Kidney (tissue), 14 donors: ENCODE data around the gene BBC3. TPM values are rescaled to one million over a fixed set of nuclear protein-coding genes. Genes with fewer than 3 reads are reported as not detected.

Experiments
- DNase-seq, 5 donors: peaks; one replicate each; pipeline ENCODE4 v3.0.0-alpha.2; 2013 to 2020
- FAIRE-seq: peaks from 2 replicates; lab custom pipeline; 2012; peaks lifted over from hg19 to GRCh38; lab: Jason Lieb, UNC
- H3K27ac ChIP-seq, 2 donors: one replicate each; pipeline ENCODE4 v1.7.0; 2013; ENCODE audit warnings: low read depth in 2 of 2, low read length in 2 of 2, inconsistent platforms in 1 of 2
- H3K27me3 ChIP-seq: one replicate; pipeline ENCODE4 v1.7.1; 2013; ENCODE audit warnings: low read length, inconsistent platforms; ENCODE audit not compliant: control insufficient read depth, insufficient read depth
- H3K36me3 ChIP-seq, 3 donors: one replicate each; pipeline versions ENCODE4 v1.7.0 to v1.7.1; 2013; ENCODE audit warnings: low read length in 3 of 3, control low read depth in 1 of 3, inconsistent platforms in 1 of 3; ENCODE audit not compliant: insufficient read depth in 3 of 3, control insufficient read depth in 2 of 3
- H3K4me1 ChIP-seq, 3 donors: one replicate each; pipeline versions ENCODE4 v1.7.0 to v1.7.1; 2013; ENCODE audit warnings: low read length in 3 of 3, inconsistent platforms in 1 of 3, low read depth in 1 of 3; ENCODE audit not compliant: control insufficient read depth in 2 of 3, insufficient read depth in 2 of 3
- H3K4me3 ChIP-seq, 3 donors: one replicate each; pipeline versions ENCODE4 v1.7.0 to v1.8.1; 2013; ENCODE audit warnings: low read length in 3 of 3, control low read depth in 1 of 3, inconsistent platforms in 1 of 3
- H3K9ac ChIP-seq, 3 donors: one replicate each; pipeline versions ENCODE4 v1.7.0 to v1.7.1; 2013; ENCODE audit warnings: low read length in 3 of 3, control low read depth in 1 of 3, inconsistent platforms in 1 of 3
- H3K9me3 ChIP-seq, 3 donors: one replicate each; pipeline versions ENCODE4 v1.7.0 to v1.7.1; 2013; ENCODE audit warnings: low read length in 3 of 3, control low read depth in 1 of 3, inconsistent platforms in 1 of 3; ENCODE audit not compliant: control insufficient read depth in 2 of 3, insufficient read depth in 1 of 3
- CTCF ChIP-seq: IDR thresholded peaks from 3 replicates; pipeline ENCODE4 v1.5.1; 2012; ENCODE audit warnings: mild to moderate bottlenecking, moderate library complexity, borderline replicate concordance; ENCODE audit not compliant: insufficient read depth; ENCODE audit errors: extremely low read depth
- intact Hi-C: fragments of 100-400 bp; cut with DNase I; formaldehyde crosslinking; loops from one replicate; pipeline ENCODE4 v1.11.1; 2022
- polyA plus RNA-seq: library from polyadenylated mRNA; stranded (reverse); fragments of 350-450 nt; fragmentation: Illumina TruSeq; extraction: RNeasy Lipid Tissue Mini Kit (QIAGEN cat#74804); gene quantifications from one replicate; pipeline ENCODE4 v1.2.3, GENCODE V29; 2014; ENCODE audit warnings: low read depth, low replicate concordance; ENCODE audit not compliant: insufficient read depth
- total RNA-seq: library from RNA; stranded (reverse); fragmentation: NEBNext Ultra II Directional; extraction: Animal tissue kit (Norgen Biotek cat#: 25700); gene quantifications from one replicate; pipeline ENCODE4 v1.2.1, GENCODE V29; 2021
- donor health status: control.
- donor health status: control.
- donor health status: control.
- donor health status: control.
- donor health status: control.
- donor health status: DM: yes; HTN: yes; CAD: no.
- donor health status: Normal renal cell carcinoma (clear cell type).

BBC3 gene
- total and polyA plus RNA-seq, 2 donors from 2014 or later = 3.2 to 14.2 TPM

DNA sequence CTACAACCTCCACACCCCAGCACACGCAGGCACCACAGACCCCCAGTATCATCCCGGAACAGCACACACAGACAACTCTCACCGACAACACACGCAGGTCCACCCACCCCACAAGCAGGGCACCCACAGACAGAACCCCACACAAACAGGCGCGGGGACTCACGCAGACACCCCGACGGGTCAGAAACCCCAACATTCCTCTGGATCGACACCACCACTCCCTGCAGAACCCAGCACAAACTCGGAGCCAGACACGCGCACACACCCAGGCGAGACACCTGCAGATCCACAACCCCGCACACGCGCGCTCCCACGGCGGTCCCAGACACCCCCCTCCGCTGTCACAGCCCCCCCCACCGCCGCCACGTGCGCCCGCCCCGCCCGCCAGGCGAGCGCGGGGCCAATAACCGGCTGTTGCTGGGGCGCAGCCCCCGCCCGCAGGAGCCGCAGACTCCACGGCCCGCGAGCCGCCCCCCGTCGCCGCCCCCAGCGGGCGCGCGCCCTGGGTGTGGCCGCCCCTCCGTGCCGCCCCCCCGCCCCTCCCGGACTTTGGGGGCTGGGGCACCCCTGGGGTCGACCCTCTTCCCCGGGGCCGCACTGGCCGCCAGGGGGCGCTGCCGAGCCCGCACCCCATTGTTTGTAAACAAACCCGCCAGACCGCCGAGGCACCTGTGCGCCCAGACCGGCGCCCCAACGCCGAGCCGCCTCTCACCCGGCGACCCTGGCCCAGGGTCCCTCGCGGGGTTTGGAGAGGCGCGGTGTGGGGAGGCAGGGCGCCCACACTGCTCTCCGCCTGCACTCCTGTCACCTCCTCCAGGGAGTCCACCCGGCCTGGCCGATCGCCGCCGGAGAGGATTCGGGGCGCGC is 712 bp downstream of the BBC3 start:
- peak overlapping the region; percentile 67 to 99 for H3K27ac ChIP-seq
- H3K4me3 ChIP-seq = peak overlapping the region; percentile 53 to 76 (median 62)
- TF ChIP-seq CTCF = peak; percentile 53
- no peaks in the 10 kb centered on the region for H3K36me3 ChIP-seq
- H3K4me1 ChIP-seq = peaks cover 2 to 37% (median 14%) of the 10 kb centered on the region in 3 donors
- H3K27me3 ChIP-seq = peaks cover 10% of the 10 kb centered on the region
- DNase-seq (peak in 4 of 5 donors; percentile 50 to 89 (median 71)), FAIRE-seq (no peak)
- H3K9ac ChIP-seq = peak overlapping the region; percentile 15 to 67 (median 20)
- intact Hi-C loops = loop anchor here (10.0 kb wide), 1 partner anchor 75 kb away; no protein-coding TSS in a partner anchor
- no peaks in the 10 kb centered on the region for H3K9me3 ChIP-seq

DNA sequence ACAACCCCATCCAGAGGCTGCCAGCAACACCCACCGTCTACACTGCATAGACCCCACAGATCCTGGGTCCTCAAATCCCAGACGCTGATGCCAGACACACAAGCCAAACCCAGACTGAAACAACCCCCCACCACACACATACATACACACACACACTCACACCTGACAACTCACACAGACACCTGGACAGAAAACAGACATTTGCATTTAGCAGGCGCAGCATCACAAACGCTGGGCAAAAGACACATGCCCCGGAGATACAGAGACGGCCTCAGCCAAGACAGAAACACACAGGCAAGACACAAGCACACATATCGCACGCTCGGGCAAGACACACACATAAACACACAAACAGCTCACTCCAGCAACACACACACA is 1.3 kb downstream of the BBC3 start:
- H3K9ac ChIP-seq = peak overlapping the region; percentile 15 to 67 (median 20)
- H3K27me3 ChIP-seq = peaks cover 10% of the 10 kb centered on the region
- FAIRE-seq (no peak), DNase-seq (no peak)
- intact Hi-C loops = loop anchor here (10.0 kb wide), 1 partner anchor 75 kb away; no protein-coding TSS in a partner anchor
- H3K4me1 ChIP-seq = peaks cover 2 to 37% (median 14%) of the 10 kb centered on the region in 3 donors
- TF ChIP-seq CTCF = no peak
- no peaks in the 10 kb centered on the region for H3K9me3 ChIP-seq
- peak overlapping the region; percentile 67 to 99 for H3K27ac ChIP-seq
- H3K4me3 ChIP-seq = peak overlapping the region; percentile 53 to 76 (median 62)
- no peaks in the 10 kb centered on the region for H3K36me3 ChIP-seq

- H3K4me3 ChIP-seq = peak overlapping the region; percentile 31 to 76 (median 62)
- intact Hi-C loops = no loop called here
- H3K4me1 ChIP-seq = peaks cover 2 to 37% (median 14%) of the 10 kb centered on the region in 3 donors
- no peaks in the 10 kb centered on the region for H3K9me3 ChIP-seq
- FAIRE-seq = no peak
- H3K27ac ChIP-seq = peak overlapping the region; percentile 99
- peak overlapping the region in 2 of 3 donors; percentile 8 to 67 for H3K9ac ChIP-seq
- no peaks in the 10 kb centered on the region for H3K36me3 ChIP-seq
- TF ChIP-seq CTCF = no peak
- no peak for DNase-seq
- peaks cover 10% of the 10 kb centered on the region for H3K27me3 ChIP-seq
Observed at GRCh38 chr19:47228937-47229675, 1.9 kb downstream of the BBC3 start.
